Sigmoid colon (tissue), 4 donors: ENCODE measurements around the gene CAPN5.

ENCODE experiments used
- EP300 ChIP-seq, 4 donors: sonication (generic); formaldehyde crosslinking; IDR thresholded peaks; one replicate each; pipeline ENCODE4 v1.6.1; 2017; ENCODE audit warnings: antibody characterized with exemption in 4 of 4
- POLR2A ChIP-seq, 2 donors: fragments of 450-650 bp; IDR thresholded peaks; one replicate each; pipeline ENCODE4 v1.6.1; 2016; ENCODE audit warnings: antibody characterized with exemption in 2 of 2, mild to moderate bottlenecking in 2 of 2, moderate library complexity in 2 of 2
- POLR2AphosphoS5 ChIP-seq, 4 donors: sonication (generic); formaldehyde crosslinking; IDR thresholded peaks; one replicate each; pipeline ENCODE4 v1.6.1; 2017; ENCODE audit warnings: antibody characterized with exemption in 4 of 4
- TF ChIP-seq, protein P1 (sequence below), 4 experiments: fragments of 450-650 bp in 3 of 4; fragments of 200-600 bp in 1 of 4; IDR thresholded peaks; one replicate each; pipeline ENCODE4 v1.5.1; 2016 to 2019; ENCODE audit warnings: antibody characterized with exemption in 4 of 4, mild to moderate bottlenecking in 3 of 4, moderate library complexity in 2 of 4

DNA sequence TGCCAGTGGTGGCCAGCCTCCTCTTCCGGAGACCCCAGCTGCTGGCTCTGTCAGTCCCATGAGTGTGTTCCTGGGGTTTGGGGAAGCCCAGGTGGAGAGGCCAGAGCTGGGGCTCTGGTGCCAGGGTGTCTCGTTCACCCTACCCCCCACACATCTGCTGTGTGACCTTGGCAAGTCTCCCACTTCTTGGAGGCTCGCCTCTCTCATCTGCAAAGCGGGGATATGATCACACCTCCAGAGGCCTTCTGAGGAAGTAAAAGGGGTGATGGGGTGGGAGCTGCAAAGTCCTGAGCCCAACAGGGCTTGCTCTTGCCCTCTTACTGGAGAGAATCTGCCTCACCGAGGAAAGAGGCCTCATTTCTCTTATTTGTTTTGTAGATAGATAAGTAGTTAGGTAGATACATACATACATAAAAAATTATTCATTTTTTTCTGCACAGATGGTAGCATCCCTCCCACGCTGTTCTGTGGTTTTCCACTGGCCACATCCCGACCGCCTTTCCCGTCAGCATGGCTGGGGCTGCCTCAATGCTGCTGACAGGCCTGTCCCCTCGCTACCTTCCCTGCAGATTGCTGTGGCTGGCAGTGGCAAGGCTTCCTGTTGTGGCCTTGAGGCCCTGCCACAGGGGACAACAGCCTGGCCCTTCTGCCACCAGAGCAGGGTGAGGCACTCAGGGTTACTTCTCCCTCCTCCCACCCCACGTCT, 85.2 kb downstream of the CAPN5 start:
- TF ChIP-seq POLR2AphosphoS5 (IDR thresholded peaks at IDR 0.05) (no peak), EP300 (IDR thresholded peaks at IDR 0.05) (no peak), POLR2A (IDR thresholded peaks at IDR 0.05) (no peak)
- TF ChIP-seq, protein P1, sequence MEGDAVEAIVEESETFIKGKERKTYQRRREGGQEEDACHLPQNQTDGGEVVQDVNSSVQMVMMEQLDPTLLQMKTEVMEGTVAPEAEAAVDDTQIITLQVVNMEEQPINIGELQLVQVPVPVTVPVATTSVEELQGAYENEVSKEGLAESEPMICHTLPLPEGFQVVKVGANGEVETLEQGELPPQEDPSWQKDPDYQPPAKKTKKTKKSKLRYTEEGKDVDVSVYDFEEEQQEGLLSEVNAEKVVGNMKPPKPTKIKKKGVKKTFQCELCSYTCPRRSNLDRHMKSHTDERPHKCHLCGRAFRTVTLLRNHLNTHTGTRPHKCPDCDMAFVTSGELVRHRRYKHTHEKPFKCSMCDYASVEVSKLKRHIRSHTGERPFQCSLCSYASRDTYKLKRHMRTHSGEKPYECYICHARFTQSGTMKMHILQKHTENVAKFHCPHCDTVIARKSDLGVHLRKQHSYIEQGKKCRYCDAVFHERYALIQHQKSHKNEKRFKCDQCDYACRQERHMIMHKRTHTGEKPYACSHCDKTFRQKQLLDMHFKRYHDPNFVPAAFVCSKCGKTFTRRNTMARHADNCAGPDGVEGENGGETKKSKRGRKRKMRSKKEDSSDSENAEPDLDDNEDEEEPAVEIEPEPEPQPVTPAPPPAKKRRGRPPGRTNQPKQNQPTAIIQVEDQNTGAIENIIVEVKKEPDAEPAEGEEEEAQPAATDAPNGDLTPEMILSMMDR (IDR thresholded peaks at IDR 0.05), result no peak
